Endothelial cell of umbilical vein (primary cell): ENCODE results near the gene LHPP. TPM values are rescaled to one million over a fixed set of nuclear protein-coding genes. Genes with fewer than 3 reads are reported as not detected.

Experiments
- BruUV-seq: library from RNA; stranded (reverse); fragments of 400-500 nt; replicated peaks from 2 replicates; lab custom pipeline; 2021; lab: Mats Ljungman, UMichigan
- CTCF ChIA-PET: fragments of 300-600, 350-600 bp; sonication (Branson Sonifier 250); formaldehyde crosslinking; loops from one replicate; lab custom pipeline; 2021; ENCODE audit warnings: antibody characterized with exemption, inconsistent platforms; lab: Charles Lee
- POLR2A ChIA-PET: fragments of 300-600, 350-600 bp; sonication (Branson Sonifier 250); formaldehyde crosslinking; loops from one replicate; lab custom pipeline; 2021; ENCODE audit warnings: antibody characterized with exemption, inconsistent platforms; lab: Charles Lee
- DNase-seq: peaks from one replicate; pipeline ENCODE4 v3.0.0-alpha.2; 2011; ENCODE audit warnings: low read depth, low spot score
- FAIRE-seq: peaks from 2 replicates; lab custom pipeline; 2011; peaks lifted over from hg19 to GRCh38; lab: Jason Lieb, UNC
- H2AFZ ChIP-seq: 2 replicates; pipeline ENCODE4 v1.6.0; 2012; ENCODE audit warnings: low read depth, low read length, control low read depth, inconsistent platforms
- H3K27ac ChIP-seq: 2 replicates; pipeline ENCODE4 v1.5.1; 2011; ENCODE audit warnings: low read depth, mild to moderate bottlenecking, control low read depth, low read length, moderate library complexity; ENCODE audit not compliant: insufficient read depth
- H3K27me3 ChIP-seq, 2 experiments: 2 replicates each; pipeline versions ENCODE4 v1.6.0 to v1.6.1; 2011; ENCODE audit warnings: low read length in 2 of 2, mixed read lengths in 1 of 2; ENCODE audit not compliant: control insufficient read depth in 2 of 2, insufficient read depth in 2 of 2
- H3K36me3 ChIP-seq, 2 experiments: 2 replicates in 1 of 2; 3 replicates in 1 of 2; pipeline ENCODE4 v1.5.1; 2011; ENCODE audit warnings: low read length in 2 of 2, mild to moderate bottlenecking in 1 of 2, moderate library complexity in 1 of 2; ENCODE audit not compliant: control insufficient read depth in 2 of 2, insufficient read depth in 2 of 2; ENCODE audit errors: extremely low read depth in 1 of 2
- H3K4me1 ChIP-seq: 3 replicates; pipeline ENCODE4 v1.5.1; 2011; ENCODE audit warnings: mild to moderate bottlenecking, low read length; ENCODE audit not compliant: control insufficient read depth, insufficient read depth; ENCODE audit errors: extremely low read depth
- H3K4me2 ChIP-seq: 2 replicates; pipeline ENCODE4 v1.6.1; 2011; ENCODE audit warnings: low read length, control low read depth, mixed read lengths; ENCODE audit not compliant: insufficient read depth
- H3K4me3 ChIP-seq, 3 experiments: fragments of 200-600 bp in 1 of 3; sonication (generic), shearing (Covaris generic) in 1 of 3; replicated peaks in 1 of 3; 2 replicates each; pipeline ENCODE4 v1.5.1; 2011 to 2016; ENCODE audit warnings: control low read depth in 3 of 3, low read length in 3 of 3, mild to moderate bottlenecking in 2 of 3, inconsistent platforms in 1 of 3, low read depth in 1 of 3, moderate library complexity in 1 of 3; ENCODE audit not compliant: insufficient read depth in 1 of 3
- H3K79me2 ChIP-seq: 2 replicates; pipeline ENCODE4 v1.6.0; 2012; ENCODE audit warnings: low read length, inconsistent platforms; ENCODE audit not compliant: control insufficient read depth, insufficient read depth
- H3K9ac ChIP-seq: replicated peaks from 2 replicates; pipeline ENCODE3; 2011; ENCODE audit warnings: low read length, control low read depth; ENCODE audit not compliant: insufficient read depth; ENCODE audit errors: extremely low read depth
- H3K9me1 ChIP-seq: replicated peaks from 3 replicates; pipeline ENCODE4 v1.6.0; 2011; ENCODE audit warnings: mild to moderate bottlenecking, low read length; ENCODE audit not compliant: control insufficient read depth, insufficient read depth; ENCODE audit errors: extremely low read depth
- H3K9me3 ChIP-seq: replicated peaks from 2 replicates; pipeline ENCODE4 v1.5.1; 2012; ENCODE audit warnings: low read length, inconsistent platforms; ENCODE audit not compliant: control insufficient read depth, insufficient read depth
- H4K20me1 ChIP-seq: replicated peaks from 2 replicates; pipeline ENCODE3; 2011; ENCODE audit warnings: mild to moderate bottlenecking, low read length; ENCODE audit not compliant: control insufficient read depth, insufficient read depth; ENCODE audit errors: extremely low read depth
- CTCF ChIP-seq, 2 donors: IDR thresholded peaks; 1 replicate in 1 of 2; 2 replicates in 1 of 2; pipeline ENCODE4 v1.5.1; 2011; ENCODE audit warnings: low read length in 2 of 2, mild to moderate bottlenecking in 2 of 2, moderate library complexity in 2 of 2, control low read depth in 1 of 2, inconsistent platforms in 1 of 2, low read depth in 1 of 2; ENCODE audit not compliant: insufficient read depth in 1 of 2; ENCODE audit errors: extremely low read depth in 1 of 2
- EZH2 ChIP-seq: IDR thresholded peaks from 2 replicates; pipeline ENCODE4 v1.6.1; 2012; ENCODE audit warnings: borderline replicate concordance, low read depth, mild to moderate bottlenecking, moderate library complexity, low read length, inconsistent platforms; ENCODE audit not compliant: severe bottlenecking
- FOS ChIP-seq: IDR thresholded peaks from 2 replicates; pipeline ENCODE4 v1.6.1; 2011; ENCODE audit warnings: mild to moderate bottlenecking, low read length, moderate library complexity, borderline replicate concordance; ENCODE audit not compliant: insufficient read depth
- GATA2 ChIP-seq: IDR thresholded peaks from 2 replicates; pipeline ENCODE4 v1.7.0; 2011; ENCODE audit warnings: low read depth, mild to moderate bottlenecking, moderate library complexity, mixed read lengths, low read length; ENCODE audit not compliant: insufficient read length, insufficient read depth
- JUN ChIP-seq: IDR thresholded peaks from 2 replicates; pipeline ENCODE4 v1.6.1; 2011; ENCODE audit warnings: borderline replicate concordance, low read depth; ENCODE audit not compliant: insufficient read length, insufficient read depth
- MAX ChIP-seq: IDR thresholded peaks from 2 replicates; pipeline ENCODE4 v1.6.1; 2011; ENCODE audit not compliant: insufficient read depth, insufficient read length
- MYC ChIP-seq: IDR thresholded peaks from one replicate; pipeline ENCODE4 v1.6.1; 2011; ENCODE audit warnings: mild to moderate bottlenecking, low read depth, low read length
- POLR2A ChIP-seq: IDR thresholded peaks from 2 replicates; pipeline ENCODE4 v1.6.1; 2012; ENCODE audit warnings: low read depth, mild to moderate bottlenecking, control low read depth, low read length
- POLR2AphosphoS5 ChIP-seq: IDR thresholded peaks from 2 replicates; pipeline ENCODE4 v1.6.1; 2012; ENCODE audit warnings: low read depth, mild to moderate bottlenecking, control low read depth, low read length, moderate library complexity; ENCODE audit not compliant: insufficient read depth
- dilution Hi-C: fragments of 300-500 bp; cut with MboI; formaldehyde crosslinking; loops from one replicate; pipeline ENCODE4 v1.15.0; 2019; ENCODE audit warnings: low sequenced_read_pairs; ENCODE audit not compliant: extremely low pct_ligation_motif_present
- intact Hi-C: fragments of 100-400 bp; cut with micrococcal nuclease; formaldehyde crosslinking; loops from one replicate; pipeline ENCODE4 v1.10.0; 2022
- polyA plus RNA-seq, 4 experiments: library from polyadenylated mRNA; depleted of rRNA in 3 of 4; stranded (reverse) in 3 of 4; unstranded in 1 of 4; fragments of >200 nt; gene quantifications; 2 replicates each; pipeline versions ENCODE4 v1.2.1 to v1.2.3, GENCODE V29; 2011 to 2012; ENCODE audit warnings: missing spikeins in 1 of 4
- total RNA-seq: library from RNA; stranded (reverse); gene quantifications from 2 replicates; pipeline ENCODE4 v1.2.3, GENCODE V29; 2021

Gene LHPP
- total and polyA plus RNA-seq, 2 donors (not counting 3 experiments of a cell fraction or from before 2014, with no cell fraction given): 5.8 to 11.2 TPM

- H3K9me3 ChIP-seq: no peaks in the 10 kb centered on the region
- TF ChIP-seq POLR2AphosphoS5 (no peak), EZH2 (no peak), POLR2A (no peak), FOS (no peak), MAX (no peak), CTCF (IDR thresholded peaks at IDR 0.05; ENCODE audit: extremely low read depth in 1 of 2, insufficient read depth in 1 of 2, low read depth in 1 of 2, low read length in 2 of 2) (no peak), MYC (no peak), JUN (no peak), GATA2 (no peak)
- DNase-seq (no peak), FAIRE-seq (no peak)
- no peak overlapping the region for H3K27ac ChIP-seq
- dilution Hi-C loops (no loop called here), intact Hi-C loops (no loop called here)
- no peaks in the 10 kb centered on the region for H3K36me3 ChIP-seq
- H3K79me2 ChIP-seq: no peaks in the 10 kb centered on the region
- H3K27me3 ChIP-seq: no peaks in the 10 kb centered on the region
- BruUV-seq: no TSS peak
- CTCF ChIA-PET: no interaction called here
- POLR2A ChIA-PET: no interaction called here
- no peaks in the 10 kb centered on the region for H4K20me1 ChIP-seq
- no peak overlapping the region for H3K9ac ChIP-seq
- no peaks in the 10 kb centered on the region for H3K4me1 ChIP-seq
- no peak overlapping the region for H2AFZ ChIP-seq
- H3K4me3 ChIP-seq: no peak overlapping the region
- no peak overlapping the region for H3K4me2 ChIP-seq
- no peaks in the 10 kb centered on the region for H3K9me1 ChIP-seq
Measured at GRCh38 chr10:124516746-124517397, 55.2 kb downstream of the LHPP start.
